Measurements from ENCODE around the gene PDE4D.

PDE4D gene

DNA sequence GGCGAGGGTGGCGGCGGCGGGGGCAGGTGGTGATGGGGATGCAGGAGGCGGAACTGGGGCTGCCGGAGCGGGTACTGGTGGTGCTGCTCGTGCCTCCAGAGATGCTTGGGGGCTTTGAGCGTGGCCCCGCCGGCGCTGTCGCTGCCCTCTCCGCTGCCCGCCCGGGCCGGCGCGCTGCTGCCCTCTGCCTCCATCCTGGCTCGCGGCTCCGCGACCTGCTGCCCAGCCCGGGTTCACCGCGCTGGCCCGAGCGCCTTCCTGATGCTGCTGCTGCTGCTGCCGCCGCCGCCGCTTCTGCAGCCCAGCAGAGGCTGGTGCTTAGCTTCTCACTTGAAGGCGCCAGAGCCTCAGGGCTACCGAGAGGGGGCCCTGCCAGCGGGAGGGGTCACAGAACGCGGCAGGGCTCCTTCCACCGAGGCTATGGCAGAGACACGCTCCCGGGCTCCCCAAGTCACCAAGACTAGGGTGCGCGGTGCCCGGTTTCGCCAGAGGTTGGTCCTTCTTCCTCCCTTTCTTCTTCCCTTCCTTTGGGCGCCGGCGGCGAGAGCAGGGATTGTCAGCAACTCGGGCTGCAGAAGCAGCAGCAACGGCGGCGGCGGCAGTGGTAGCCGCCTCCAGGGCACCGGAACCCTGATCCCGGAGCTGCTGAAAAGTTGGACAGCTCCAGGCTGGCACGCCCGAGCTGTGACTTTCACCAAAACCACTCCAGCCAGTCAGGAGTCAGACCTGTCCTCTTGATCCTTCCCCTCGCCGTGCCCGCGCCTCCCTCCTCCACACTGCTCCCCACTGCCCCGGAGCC lies at the start of gene PDE4D:
Gene PDE4D (minus strand): TSS at position 298 of the 799 bp plus-strand sequence.
- peak; percentile 57 for DNase-seq

DNA sequence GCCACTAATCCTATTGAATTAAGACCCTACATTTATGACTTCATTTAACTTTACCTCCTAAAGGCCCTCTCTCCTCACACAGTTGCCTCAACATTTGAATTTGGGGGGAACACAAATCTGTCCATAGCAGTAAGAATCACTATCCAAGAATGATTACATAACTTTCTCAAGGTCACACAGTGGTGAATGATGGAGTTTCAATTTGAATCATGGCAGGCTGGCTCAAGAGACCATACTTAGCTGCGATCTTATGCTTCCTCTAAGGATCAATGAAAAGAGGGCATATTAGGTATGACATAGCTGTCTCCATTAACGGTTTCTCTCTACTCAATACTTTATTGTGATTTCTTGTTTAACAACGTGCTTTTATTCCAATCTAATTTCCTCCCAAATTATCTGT lies 44.1 kb upstream of the PDE4D start:
- DNase-seq, result no peak

DNA sequence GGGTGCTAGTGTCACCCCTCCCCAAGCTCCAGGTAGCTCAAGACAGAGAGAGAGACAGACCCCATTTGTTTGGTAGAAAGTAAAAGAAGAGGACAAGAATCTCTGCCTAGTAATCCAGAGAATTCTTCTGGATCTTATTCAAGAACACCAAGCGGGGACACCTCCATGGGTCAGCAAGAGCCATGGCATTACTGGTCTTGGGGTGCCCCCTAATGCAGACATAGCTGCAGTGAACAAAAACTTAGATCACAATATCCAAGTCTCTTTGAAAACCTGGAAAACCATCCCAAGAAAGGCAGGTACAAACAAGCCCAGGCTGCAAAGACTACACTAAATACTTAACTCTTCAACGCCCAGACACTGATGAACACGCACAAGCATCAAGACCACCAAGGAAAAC lies 29.9 kb upstream of the PDE4D start:
- DNase-seq, result no peak

DNA sequence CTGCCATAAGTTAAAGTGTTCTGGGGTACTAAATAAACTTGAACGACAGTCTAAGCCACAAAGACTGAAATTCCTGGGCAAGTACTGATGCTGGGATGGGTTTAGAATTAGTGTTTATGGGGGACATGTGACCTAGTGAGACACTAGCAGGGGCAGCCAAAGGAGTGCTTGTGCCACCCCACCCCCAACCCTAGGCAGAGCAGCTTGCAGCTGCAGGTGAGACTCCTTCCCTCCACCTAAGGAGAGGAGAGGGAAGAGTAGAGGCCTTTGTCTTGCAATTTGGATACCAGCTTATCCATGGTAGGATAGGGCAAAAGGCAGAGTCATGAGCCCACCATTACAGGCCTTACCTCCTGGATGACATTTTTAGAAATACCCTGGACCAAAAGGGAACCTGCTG lies 28.7 kb upstream of the PDE4D start:
- DNase-seq, result no peak

DNA sequence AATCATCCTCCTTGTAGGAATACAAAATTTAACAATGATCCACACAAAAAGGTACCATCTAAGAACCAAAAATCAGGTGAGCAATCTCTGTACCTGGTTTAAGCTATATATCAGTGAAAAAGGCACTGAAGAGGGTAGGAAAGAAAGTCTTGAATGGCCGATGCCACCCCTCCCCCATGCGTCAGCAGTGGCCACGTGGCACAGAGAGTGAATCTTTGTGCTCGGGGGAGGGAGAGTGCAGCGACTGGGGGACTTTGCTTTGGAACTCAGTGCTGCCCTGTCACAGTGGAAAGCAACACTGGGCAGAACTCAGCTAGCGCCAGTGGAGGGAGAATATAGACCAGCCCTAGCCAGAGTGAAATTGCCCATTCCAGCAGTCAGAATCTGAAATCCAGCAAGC lies 28.3 kb upstream of the PDE4D start:
- DNase-seq, result no peak

DNA sequence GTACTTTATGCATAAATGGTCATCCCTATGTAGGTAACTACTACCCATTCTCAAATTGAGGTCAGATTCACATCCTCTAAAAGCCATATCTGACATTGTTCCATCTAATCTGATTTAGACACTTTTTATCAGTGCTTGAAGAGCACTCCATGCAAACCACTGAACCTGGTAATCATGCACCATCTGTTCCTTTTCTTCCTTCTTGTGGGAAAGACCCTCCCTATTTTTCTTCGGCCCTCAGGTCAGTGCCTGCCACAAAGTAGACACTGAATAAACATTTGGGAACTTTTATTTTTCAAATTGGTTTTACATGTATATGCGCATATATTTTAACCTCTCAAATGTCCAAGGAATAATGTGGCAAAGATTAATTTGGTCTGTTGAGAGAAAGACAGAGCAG lies 26.0 kb upstream of the PDE4D start:
- no peak for DNase-seq

DNA sequence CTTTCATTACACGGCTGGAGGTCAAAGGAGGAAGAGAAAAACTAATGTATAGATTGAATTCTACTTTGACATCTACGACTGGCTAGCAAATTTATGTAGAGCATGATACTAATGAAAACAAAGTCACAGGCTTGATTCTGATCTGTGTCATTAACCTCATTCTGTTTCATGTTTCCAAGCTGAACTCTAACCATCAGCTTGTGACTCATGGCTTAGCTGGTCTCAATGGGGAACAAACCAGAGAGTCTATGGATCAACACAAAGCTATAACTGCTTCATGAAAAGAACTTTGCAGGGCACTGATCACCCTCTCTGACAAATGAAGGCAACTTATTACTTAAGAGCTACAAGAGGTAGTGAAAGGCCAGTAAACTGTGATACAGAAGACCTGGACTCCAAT lies 23.6 kb upstream of the PDE4D start:
- no peak for DNase-seq

DNA sequence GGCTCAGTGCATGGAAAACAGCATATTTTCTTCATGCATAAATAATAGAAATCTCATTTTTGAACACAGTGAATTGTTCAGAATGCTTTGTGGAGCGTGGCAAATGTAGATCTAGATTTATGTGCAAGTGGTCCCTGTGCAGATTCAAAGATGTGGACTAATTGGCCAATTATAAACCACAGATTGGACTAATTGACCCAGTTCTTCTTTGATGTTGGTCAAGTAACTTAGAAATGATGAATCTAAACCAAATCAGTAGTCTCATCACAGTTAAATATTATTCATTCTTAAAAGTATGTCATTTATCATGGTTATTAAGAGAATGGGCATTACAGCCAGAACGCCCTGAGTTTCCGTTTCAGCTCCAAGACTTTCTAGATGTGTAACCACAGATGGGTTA lies 11.7 kb upstream of the PDE4D start:
- peak; percentile 79 for DNase-seq

DNA sequence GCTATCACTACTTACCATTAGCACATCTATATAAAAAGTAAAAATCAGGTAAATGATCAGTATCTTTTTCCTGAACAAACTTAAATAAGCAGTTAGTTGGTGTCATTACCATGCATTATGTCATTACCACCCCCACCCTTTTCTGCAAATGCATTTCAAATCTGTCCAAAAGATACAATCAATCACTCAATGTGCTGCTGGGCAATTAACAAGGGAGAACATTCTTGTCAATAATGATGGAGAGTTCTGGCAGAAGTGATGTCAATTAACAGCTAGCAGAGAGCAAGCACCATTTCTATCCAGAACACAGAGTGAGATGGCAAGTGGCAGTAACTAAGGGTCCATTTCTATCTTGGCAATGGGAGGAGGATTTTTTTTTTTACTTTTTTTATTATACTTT lies 3.5 kb upstream of the PDE4D start:
- peak; percentile 71 for DNase-seq

DNA sequence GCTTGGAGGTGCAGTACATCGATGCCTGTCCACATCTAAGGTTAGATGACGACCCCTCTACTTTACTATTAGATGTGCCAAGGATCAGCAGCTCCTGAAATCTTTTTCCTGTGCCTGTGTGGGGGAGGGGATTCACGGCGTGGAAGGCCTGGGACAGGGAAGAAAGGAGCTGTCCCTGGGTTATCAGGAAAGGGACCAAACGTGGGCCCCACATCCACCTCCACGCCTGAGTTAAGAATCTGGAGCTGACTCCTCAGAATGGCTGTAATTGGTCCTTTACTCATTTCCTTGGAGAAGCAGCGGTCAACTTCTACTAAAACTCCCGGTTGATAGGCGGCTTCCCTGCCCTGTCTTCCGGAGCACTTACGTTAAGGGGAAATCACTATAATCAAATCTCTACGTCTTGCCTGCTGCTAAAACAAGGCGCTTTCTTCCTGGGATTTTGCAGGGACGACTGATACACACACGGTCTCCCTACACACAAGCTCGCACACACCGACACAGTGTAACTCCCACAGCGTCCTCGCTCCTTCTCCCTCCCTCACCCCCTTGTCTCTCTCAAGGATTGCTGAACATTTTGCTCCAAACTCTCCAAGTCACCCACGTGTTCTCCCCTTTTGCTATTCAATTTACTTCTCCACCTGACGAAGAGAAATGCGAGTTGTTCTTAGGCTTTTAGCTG lies 1.4 kb downstream of the PDE4D start:
- DNase-seq, result peak; percentile 26

DNA sequence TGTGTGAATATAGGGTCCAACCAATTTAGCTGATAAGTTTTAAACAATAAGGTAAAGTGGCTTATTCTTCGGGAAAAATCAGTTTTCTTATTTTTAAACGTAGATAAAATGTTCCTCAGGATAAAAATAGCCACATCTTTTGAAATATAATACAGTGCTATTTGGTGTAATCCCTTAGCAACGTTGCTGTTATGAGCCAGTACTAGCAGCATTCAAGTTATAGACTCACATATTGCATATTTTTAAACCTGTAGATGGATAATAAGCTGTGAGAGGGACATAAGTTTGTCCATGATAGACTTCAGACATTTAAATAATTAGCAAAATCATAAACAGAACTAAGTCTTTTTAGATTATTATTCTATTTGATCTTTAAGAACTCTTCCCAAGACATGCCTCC lies 6.3 kb downstream of the PDE4D start:
- DNase-seq, result no peak

DNA sequence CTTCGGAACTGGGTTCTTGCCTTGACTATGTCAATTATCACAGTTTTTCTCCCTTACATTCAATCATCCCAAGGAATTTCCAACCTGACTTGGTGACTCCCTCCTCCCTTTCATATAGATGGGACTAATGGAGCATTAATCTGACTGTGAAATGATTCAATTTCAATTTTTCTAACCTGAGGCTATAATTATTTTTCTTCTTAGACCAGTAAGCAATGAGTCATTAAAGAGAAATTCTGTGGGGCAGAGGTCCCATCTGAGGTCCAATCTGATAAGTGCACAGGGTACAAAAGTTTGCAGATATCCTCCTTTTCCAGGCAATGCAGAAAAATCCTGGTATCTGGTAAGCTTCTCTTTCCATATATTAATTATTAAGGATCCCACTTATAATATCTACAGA lies 18.9 kb downstream of the PDE4D start:
- no peak for DNase-seq

DNA sequence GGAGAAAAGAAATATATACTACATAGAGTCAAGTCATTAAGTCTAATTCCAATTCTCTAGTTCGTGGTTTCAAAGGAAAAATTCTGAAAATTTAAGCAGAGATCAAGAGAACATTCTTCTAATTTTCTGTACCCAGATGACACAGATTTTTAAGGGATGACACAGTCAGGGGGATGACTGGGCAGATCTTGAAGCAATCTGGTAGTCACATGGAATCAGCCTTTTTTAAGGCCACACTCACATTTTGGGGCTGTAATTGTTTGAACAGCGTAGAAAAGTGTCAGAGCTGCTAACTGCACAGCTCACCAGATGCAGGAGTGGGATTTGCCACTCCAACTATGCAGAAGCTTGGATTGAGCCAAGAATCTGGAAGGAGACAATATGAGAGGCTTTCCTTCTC lies 20.4 kb downstream of the PDE4D start:
- peak; percentile 46 for DNase-seq

DNA sequence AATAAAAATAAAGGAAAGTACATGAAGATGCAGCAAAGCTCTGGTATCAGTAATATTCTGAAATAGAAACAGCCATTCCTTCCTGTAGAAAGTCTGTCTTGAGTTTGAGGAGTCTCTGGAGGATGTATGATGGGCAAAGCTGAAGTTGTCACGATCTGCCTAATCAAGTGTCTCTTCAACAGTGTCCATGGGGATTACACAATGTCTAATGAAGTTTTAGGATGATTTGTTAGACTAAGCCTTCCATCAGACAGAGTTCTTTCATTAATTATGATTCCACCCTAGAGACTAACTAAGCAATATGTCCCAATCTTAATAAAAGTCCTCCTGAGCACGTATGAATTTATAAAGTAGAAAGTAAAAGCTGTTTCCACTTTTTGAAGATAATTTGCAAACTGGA lies 26.9 kb downstream of the PDE4D start:
- DNase-seq, result no peak

DNA sequence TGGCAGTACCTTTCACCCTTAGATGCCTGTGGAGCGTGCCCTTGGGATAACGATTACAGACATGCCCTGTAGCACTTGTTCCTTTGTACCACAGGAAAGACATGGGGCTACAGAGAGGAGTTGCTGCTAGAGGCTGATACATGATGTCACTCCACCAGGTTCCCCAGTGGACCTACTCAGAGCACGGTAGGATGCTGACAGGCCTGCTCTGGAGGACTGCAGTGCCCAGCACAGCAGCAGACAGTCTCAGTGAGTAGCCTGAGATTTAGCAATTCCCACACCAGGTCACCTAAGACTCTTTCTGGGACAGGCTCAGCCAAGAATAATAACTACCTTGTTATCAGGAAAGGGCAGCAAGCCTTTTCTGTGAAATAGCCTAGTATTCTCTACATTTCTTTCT lies 28.8 kb downstream of the PDE4D start:
- DNase-seq, result no peak

DNA sequence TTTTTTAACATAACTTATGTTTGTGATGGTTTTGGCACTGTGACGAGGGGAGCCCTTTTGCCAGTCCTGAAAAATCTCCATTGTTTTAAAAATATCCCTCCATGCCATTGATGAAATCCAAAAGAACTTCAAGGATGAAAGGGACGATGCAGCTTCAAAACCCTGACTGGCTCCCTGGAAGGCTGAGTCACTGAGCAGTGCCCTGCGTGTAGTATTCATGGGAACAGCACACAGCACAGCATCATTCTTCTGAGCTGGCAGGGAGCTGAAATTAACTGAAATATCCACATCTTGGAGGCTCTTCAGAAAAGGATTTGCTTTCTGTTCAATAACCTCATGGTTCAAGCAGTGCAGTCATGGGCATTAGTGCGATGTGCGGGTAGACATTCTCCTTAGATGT lies 29.7 kb downstream of the PDE4D start:
- DNase-seq, result peak; percentile 20

DNA sequence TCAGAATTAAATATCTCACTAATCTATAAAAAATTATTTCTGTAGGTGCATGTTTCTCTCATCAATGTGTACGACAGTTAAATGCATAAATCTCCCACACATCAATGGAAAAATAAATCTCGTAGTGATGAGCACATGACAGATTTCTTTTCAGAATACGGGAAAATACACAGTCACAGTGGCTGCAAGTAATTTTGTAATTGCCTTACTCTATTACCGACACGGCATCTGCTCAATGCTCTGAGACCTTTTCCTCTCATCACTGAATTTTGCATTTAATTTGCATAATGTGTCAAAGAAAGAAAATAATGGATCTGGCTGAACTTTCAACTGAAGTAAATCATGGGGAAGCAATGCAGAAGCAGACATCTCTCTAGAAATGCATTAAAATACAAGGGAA lies 37.2 kb downstream of the PDE4D start:
- DNase-seq, result peak; percentile 49

DNA sequence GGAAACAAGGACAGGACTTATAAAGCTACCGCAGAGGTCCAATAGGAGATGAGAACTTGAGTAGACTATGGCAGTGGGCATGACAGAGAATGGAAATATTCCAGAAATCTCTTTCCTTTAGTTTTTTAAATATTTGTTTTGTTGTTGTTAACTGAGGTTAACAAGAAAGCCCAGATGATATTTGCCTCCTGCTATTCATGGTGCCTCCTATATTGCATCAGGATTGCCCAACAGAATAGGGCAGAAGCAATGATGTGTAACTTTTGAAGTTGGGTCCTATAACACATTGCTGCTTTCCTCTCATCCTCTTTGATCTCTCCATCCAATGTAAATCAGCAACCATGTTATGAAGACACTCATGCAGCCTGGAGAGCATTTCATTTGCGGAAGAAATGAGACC lies 42.8 kb downstream of the PDE4D start:
- DNase-seq, result no peak

DNA sequence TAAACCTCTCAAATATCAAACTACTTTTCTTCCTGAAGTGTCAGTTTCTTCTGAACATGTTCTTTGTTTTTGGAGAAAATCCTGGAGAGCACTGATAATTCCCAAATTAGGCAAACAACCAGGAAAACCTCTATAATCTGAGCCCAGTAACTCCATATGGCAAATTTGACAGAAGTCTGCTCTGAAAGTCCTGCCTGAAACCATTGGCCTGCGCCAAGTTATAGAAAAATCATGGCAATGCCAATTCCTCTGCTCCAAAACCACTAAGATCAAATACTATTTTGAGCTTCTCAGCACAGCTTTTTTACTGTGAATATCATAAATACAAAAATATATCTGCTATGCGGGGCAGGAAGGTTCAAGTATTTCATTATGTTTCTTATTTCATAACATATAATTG lies 45.9 kb downstream of the PDE4D start:
- DNase-seq, result peak; percentile 84

DNA sequence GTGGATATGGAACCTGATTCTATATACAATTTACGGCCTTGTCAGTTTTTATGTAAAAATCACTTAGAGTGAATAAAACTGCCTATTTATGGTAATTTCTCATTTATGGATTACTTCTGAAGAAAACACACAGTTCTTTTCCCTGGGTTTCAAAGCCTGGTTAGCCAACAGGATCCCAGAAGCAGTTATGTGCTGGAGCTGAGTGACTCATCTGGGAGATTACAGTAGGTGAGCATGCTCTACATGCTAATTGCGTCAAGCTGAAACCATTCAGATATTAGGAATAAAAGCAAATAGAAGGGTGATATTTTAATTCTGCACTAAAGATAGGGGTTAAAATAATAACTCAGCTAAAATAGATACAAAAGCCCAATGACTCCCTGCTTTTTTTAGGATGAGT lies 47.8 kb downstream of the PDE4D start:
- no peak for DNase-seq

DNA sequence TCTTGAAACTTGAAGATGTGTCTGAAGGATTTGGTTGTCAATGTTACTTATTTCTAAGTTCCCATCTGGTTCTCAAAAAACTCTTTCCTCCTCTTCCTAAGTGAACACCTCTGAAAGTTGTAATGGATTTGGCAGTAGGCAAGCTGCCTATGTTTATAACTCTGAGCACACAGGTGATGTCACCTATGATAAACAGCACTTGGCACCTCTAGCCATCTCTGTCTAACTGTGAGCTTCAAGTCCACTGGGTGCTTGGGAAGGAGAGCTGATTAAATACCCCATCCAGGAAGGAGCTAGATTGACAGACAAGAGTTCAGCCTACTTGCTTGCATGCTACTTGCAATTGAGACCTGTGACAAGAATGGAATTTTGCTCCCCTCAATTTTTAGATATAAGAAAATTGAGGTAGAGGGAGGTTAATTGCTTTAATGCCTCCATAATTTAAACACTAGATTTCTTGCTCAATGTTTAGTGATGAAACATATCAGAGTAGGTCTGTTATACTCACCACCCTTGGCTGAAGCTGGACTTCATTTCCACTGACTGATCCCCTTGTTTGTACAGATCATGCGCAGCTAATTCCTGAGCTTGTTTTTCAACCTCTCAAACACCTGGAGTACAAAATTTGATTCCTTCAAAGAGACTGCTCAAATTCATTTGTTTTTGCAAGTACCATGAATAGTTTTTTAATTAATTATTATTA lies 49.9 kb downstream of the PDE4D start:
- no peak for DNase-seq

DNA sequence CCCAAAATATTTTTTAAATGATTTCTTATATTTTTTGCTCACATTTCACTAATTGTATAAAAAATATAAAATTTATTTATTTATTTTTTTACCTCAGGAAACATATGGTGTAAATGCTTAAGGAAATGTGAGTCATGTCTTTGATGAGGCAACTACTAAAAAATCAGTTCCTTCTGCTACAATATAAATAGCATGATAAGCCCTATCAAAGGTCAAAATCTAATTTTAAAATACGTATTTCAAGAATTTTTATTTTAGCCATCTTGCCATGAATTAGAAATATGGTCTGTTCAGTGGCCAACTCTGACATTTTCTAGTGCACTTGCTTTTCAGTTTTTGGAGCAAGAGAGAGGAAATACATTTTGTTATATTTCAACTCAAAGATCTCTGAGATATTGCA lies 50.5 kb downstream of the PDE4D start:
- no peak for DNase-seq

DNA sequence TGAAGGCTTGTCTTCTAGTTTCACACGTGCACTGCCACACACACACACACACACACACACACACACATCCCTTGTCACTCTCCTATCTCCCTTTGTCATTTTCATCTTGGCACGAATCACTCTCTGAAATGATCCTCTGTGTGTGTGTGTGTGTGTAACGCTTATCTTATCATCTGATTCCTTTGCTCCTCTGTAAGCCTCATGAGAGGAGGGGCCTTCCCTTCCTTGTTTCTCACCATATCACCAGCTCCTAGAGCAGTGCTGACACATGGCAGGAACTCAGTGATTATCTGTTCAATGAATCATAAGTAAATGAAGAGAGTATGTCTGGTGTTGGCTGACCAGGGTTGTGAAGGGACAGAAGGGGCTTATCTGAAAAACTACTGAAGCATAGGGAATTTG lies 53.3 kb downstream of the PDE4D start:
- no peak for DNase-seq

DNA sequence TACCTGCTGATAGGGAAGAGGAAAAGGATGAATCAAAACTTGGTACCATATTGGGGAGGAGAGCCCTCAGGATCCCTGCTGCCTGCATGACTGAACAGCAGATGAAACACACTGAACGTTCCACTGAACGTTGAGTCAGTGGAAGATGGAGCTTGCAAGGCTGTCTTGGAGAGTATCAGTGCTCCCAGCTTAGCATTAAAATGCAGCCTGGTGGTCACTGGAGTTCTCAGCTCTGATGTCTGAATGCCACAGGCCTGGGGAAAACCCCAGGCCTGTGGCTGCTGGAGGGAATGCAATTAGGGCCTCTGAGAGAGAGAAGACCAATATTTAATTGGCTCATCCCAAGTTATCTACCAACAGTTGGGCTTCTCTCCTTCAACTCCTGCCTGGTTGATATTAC lies 54.5 kb downstream of the PDE4D start:
- no peak for DNase-seq
